RWPE2 (cell line): Measurements from ENCODE around the gene ADCY2.

ENCODE experiments used
- ATAC-seq: fragments of 200-7000 bp; cut with Tn5 transposase; 3 replicates; pipeline ENCODE4 v1.9.1; 2021; ENCODE audit warnings: low read depth
- DNase-seq: peaks from one replicate; pipeline ENCODE4 v3.0.0-alpha.2; 2020; ENCODE audit warnings: low spot score
- H3K27ac ChIP-seq: fragments of 450-650 bp; 2 replicates; pipeline ENCODE4 v1.5.1; 2017; ENCODE audit warnings: mild to moderate bottlenecking; ENCODE audit not compliant: poor library complexity, severe bottlenecking
- H3K27me3 ChIP-seq: fragments of 250-450 bp; sonication (Bioruptor Pico); 2 replicates; pipeline ENCODE4 v1.5.1; 2021; ENCODE audit warnings: mild to moderate bottlenecking, moderate library complexity; ENCODE audit not compliant: insufficient read depth, poor library complexity, severe bottlenecking
- H3K36me3 ChIP-seq: fragments of 250-450 bp; sonication (Bioruptor Pico); 2 replicates; pipeline ENCODE4 v1.5.1; 2020; ENCODE audit warnings: low read depth, mild to moderate bottlenecking, moderate library complexity
- H3K4me1 ChIP-seq: fragments of 250-450 bp; sonication (Bioruptor Pico); 2 replicates; pipeline ENCODE4 v1.5.1; 2021; ENCODE audit warnings: mild to moderate bottlenecking, moderate library complexity; ENCODE audit not compliant: insufficient read depth, poor library complexity, severe bottlenecking
- H3K4me3 ChIP-seq: fragments of 250-450 bp; sonication (Bioruptor Pico); 2 replicates; pipeline ENCODE4 v1.5.1; 2021; ENCODE audit warnings: mild to moderate bottlenecking, moderate library complexity; ENCODE audit not compliant: severe bottlenecking
- H3K9me3 ChIP-seq: fragments of 250-450 bp; sonication (Bioruptor Pico); 2 replicates; pipeline ENCODE4 v1.5.1; 2021; ENCODE audit warnings: mild to moderate bottlenecking, moderate library complexity; ENCODE audit not compliant: severe bottlenecking
- TF ChIP-seq, protein P1 (sequence below): fragments of 450-650 bp; IDR thresholded peaks from one replicate; pipeline ENCODE4 v1.5.1; 2017; ENCODE audit warnings: mild to moderate bottlenecking, moderate library complexity; ENCODE audit not compliant: poor library complexity, severe bottlenecking

The ADCY2 gene

DNA sequence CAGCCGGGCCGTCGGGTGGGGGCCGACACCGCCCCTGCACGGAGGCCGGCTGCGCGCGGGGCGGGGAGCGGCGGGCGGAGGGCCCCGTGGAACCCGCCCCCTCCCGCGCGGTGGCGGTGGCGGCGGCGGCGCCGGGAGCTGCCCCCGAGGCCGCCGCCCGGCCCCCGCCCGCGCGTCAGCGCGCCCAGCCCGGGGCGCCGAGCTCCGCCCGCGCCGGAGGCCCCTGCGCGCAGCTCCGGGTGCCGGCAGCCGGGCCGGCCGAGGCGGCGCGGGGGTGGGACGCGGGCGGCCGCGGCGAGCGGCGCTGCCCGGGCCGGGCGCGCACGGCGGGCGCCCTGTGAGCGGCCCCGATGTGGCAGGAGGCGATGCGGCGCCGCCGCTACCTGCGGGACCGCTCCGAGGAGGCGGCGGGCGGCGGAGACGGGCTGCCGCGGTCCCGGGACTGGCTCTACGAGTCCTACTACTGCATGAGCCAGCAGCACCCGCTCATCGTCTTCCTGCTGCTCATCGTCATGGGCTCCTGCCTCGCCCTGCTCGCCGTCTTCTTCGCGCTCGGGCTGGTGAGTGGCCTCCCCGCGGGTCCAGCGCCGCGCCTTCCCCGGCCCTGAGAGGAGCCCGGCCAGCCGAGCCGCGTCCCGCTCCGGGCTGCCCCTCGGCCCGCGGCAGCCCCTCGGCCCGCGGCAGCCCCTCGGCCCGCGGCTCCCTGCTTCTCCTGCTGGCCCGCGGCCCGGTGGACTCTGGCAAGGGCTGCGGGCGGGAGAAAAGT is at the start of gene ADCY2:
ADCY2 (plus strand) TSS at position 192 of the 766 bp plus-strand sequence; CDS start at position 351, 159 bp downstream.
- ATAC-seq (peak; percentile 65), DNase-seq (no peak)

DNA sequence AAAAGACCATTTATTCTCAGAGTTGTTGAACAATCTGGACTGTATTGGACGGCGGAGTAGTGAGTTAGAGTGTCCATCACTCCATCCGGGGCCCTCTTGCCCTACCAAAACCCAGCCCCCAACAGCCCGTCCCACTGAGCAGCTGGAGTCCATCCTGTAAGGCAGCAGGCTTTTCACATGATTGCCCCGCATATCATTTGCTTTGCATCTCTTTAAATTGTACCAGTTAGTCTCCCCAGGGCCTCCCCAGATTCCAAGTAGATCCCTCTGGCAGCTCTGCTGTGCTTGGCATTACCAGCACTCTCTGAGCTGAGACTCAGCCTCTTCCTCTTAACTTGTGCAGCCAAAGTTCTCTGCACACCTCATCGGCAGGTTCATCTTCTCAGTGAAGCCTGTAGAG is 48.6 kb upstream of the ADCY2 start:
- ATAC-seq, result no peak
- TF ChIP-seq, protein P1, sequence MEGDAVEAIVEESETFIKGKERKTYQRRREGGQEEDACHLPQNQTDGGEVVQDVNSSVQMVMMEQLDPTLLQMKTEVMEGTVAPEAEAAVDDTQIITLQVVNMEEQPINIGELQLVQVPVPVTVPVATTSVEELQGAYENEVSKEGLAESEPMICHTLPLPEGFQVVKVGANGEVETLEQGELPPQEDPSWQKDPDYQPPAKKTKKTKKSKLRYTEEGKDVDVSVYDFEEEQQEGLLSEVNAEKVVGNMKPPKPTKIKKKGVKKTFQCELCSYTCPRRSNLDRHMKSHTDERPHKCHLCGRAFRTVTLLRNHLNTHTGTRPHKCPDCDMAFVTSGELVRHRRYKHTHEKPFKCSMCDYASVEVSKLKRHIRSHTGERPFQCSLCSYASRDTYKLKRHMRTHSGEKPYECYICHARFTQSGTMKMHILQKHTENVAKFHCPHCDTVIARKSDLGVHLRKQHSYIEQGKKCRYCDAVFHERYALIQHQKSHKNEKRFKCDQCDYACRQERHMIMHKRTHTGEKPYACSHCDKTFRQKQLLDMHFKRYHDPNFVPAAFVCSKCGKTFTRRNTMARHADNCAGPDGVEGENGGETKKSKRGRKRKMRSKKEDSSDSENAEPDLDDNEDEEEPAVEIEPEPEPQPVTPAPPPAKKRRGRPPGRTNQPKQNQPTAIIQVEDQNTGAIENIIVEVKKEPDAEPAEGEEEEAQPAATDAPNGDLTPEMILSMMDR, result no peak
- DNase-seq, result no peak
- Histone ChIP-seq H3K27ac (no peak overlapping the region), H3K4me1 (no peaks in the 10 kb centered on the region), H3K36me3 (no peaks in the 10 kb centered on the region), H3K27me3 (no peaks in the 10 kb centered on the region), H3K4me3 (no peak overlapping the region), H3K9me3 (no peaks in the 10 kb centered on the region)

More for the DNA sequence above, at the start of gene ADCY2:
- TF ChIP-seq, protein P1, result no peak
- peaks cover 49% of the 10 kb centered on the region for H3K27me3 ChIP-seq
- H3K27ac ChIP-seq, result no peak within 1 kb of the TSS
- no peaks in the 10 kb centered on the region for H3K36me3 ChIP-seq
- H3K9me3 ChIP-seq, result no peaks in the 10 kb centered on the region
- no peaks in the 10 kb centered on the region for H3K4me1 ChIP-seq
- H3K4me3 ChIP-seq, result peak within 1 kb of the TSS; percentile 10

DNA sequence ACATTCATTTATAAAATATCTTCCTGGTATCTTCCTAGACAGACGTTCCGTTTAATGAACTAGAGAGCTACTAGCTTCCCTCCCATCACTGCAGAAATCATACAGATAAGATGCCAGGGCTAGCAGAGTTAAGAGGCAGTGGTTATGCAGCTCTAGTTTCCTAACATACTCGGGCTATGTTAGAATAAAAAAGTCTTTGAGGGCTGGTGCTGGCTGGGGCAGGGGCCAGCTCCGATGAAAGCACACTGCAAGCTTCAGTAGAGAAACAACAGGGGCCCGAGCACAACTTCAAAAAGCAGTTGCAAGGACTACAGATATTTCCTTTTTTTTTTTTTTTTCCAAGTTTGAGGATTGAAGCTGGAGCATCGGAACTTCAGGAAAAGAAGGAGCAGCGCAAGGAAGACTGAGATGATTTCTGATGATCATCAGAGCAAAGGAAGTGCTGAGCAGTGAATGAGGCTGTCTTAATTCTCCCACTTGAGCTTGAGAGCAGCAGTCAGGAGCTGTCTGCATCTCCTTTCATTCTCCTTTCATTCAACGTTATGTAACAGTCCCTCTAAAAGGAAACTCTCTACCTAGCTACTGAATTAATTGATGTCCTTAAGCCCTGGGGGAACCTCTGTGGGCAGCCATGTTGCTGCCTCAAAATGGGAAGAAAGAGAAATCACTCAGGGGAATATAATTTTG is 47.6 kb upstream of the ADCY2 start:
- Histone ChIP-seq H3K4me3 (no peak overlapping the region), H3K36me3 (no peaks in the 10 kb centered on the region), H3K27me3 (no peaks in the 10 kb centered on the region), H3K4me1 (no peaks in the 10 kb centered on the region), H3K9me3 (no peaks in the 10 kb centered on the region), H3K27ac (no peak overlapping the region)
- TF ChIP-seq, protein P1, result no peak
- ATAC-seq, result no peak
- no peak for DNase-seq

DNA sequence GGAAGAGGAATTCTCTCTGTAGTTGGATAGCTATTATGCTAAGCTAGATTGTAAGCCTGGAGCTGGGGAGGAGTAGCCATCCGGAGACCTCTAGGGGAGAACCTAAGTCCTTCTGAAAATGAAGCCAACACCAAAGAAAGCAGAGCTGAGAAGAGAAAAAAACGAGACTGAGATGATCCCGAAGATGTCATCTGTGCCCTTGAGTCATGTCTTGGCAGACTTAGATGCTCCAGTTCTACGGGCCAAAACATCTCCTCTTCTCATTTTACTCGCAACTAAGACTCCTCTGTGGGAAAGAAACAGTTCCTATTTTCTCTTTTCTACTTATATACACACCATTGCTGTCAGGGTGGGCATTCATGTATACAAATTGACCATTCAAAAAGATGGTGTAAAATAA is 34.3 kb upstream of the ADCY2 start:
- H3K27me3 ChIP-seq, result peaks cover 3% of the 10 kb centered on the region
- H3K36me3 ChIP-seq, result no peaks in the 10 kb centered on the region
- no peaks in the 10 kb centered on the region for H3K4me1 ChIP-seq
- no peak overlapping the region for H3K4me3 ChIP-seq
- DNase-seq (no peak), ATAC-seq (no peak)
- no peak overlapping the region for H3K27ac ChIP-seq
- no peaks in the 10 kb centered on the region for H3K9me3 ChIP-seq
- TF ChIP-seq, protein P1, result no peak
